NCI-H2196 (cell line): ENCODE data around the gene ATP8A1.

Experiments
- DNase-seq: peaks from one replicate; lab custom pipeline; 2025; ENCODE audit not compliant: unreplicated experiment; lab: John Stamatoyannopoulos, UW

ATP8A1 gene

DNA sequence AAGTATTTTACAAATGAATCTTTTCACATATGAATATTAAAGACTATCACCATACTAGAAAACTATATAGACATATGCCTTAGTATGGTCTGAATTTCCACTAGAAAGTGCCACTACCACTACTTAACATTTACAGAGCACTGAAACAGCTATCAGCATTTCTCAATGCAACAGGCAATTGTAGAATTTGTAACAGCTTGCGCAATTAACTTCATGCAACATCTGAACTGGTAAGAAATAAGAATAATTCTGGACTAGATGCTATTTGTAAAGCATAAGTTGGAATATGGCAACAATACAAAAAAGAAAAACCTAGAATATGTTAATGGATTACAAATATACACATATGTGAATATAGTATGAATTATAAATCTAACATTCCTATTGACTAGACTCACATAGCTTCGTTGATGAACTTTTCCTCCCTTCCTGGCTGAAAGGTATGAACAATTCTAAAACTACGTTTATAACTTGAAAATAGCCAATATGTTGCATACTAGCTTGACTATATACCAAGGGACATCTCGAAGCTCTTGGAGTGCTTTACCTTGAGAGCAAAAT is 82.0 kb downstream of the ATP8A1 start:
- no peak for DNase-seq

DNA sequence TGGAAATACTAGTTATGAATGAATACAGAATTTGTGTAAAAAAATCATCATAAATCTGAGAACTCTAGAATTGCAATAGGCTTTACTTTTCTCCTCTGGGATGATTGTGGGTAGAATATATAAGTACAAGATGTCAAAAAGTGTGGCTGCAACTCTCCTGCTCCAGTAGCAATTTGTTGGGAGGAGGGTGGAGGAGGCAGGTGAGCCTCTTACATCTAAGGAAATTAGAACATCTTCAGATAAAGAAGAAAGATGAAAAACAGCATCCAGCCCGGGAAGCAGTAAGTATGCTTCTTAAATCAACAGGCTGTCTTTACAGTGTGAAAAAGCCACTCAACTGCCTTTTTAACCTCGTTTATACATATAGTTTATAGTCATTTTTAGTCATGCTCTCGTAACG is 83.7 kb downstream of the ATP8A1 start:
- DNase-seq = no peak

DNA sequence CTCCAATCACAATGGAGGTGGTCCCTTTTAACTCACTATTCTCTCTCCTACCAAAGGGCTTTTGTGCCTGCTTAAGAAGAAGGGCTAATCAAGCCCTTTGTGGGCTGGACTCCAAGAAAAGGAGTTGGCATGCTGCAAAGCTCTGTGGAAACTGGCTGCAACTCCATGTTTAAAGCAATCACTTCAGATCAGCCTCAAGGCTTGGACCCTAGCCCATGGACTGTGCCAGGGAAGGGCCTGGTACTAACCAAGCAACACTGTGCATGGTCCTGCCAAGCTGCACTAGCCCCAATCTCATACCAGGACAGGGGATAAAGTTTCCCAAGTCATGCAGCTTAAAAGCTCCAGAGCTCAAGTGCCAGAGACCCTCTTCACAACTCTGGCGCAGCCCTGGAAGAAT is 86.7 kb downstream of the ATP8A1 start:
- no peak for DNase-seq

- peak; percentile 46 for DNase-seq
These were observed 88.2 kb downstream of the ATP8A1 start for GRCh38 chr4:42568610-42569207.

DNA sequence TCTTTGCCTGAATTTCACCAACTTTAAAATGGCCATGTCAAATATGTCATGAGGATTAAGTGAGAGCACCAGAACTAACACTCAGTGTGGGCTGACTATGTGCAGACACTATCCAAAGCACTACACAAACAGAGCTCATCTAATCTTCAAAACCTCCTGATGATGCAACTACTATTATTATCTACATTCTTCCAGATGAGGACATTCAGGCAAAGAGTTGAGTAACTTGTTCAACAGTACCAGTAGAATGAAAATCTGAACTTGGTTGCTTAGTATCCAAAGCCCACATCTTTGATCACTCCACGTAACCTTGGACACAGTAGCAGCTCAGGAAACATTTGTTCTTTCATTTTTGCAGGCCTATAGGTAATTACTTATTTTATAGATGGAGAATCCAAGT is 90.1 kb downstream of the ATP8A1 start:
- DNase-seq = no peak

GRCh38 chr4:42562016-42562415 is 94.9 kb downstream of the ATP8A1 start:
- no peak for DNase-seq

DNA sequence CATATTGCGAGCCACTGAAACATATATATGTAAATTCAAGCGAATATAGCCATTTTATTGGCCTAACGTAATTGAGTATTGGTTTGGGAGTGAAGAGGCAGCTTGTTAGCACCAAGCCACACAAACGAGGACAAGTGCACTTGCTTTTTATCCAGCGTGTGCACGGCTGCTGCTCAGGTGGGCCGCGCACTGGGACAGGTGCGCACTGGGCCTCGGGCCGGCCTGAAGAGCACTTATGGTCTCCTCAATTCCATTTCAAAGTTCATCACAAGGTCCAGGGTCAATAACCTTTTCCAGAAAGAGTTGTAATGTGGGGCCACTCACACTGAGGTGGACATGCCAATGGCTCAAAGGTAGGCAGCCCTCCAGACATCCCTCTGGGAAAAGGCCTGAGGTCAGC is 95.9 kb downstream of the ATP8A1 start:
- no peak for DNase-seq

DNA sequence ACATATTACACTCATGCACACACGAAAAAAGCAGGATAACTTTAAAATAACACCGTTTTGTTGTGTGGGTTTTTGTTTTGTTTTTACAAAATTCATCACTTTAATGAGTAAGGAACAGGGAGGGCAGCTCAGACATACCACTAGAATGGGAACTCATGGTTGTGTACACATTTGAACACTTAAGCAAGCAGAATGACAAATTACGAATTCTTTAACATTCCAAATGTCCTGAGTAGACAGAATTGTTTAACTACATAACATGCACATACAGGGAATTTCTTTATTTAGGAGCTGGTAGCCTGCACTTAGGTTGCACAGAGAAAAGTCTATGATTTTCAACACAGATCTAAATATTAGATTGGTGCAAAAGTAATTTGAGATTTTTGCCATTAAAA is 96.4 kb downstream of the ATP8A1 start:
- no peak for DNase-seq

- no peak for DNase-seq
These were observed 98.7 kb downstream of the ATP8A1 start for GRCh38 chr4:42558156-42558555.

DNA sequence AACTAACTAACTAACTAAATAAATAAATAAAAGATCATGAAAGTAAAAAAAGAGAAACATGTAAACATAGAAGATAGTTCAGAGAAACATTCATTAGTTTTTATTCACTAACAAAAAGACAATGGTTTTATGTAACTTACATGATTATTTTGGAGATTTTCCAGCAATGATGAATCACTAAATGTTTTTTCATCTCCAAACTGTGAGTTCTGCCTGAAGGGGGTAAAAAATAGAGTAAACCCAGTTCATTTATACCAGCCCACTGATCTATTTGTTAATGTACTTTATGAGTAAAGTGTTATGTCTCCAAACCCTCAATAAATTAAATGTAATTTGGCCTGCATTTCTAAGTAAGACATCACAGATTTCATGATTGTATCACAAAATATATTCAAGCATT is 101.1 kb downstream of the ATP8A1 start:
- no peak for DNase-seq

- no peak for DNase-seq
These were observed 102.8 kb downstream of the ATP8A1 start for GRCh38 chr4:42554072-42554471.

DNA sequence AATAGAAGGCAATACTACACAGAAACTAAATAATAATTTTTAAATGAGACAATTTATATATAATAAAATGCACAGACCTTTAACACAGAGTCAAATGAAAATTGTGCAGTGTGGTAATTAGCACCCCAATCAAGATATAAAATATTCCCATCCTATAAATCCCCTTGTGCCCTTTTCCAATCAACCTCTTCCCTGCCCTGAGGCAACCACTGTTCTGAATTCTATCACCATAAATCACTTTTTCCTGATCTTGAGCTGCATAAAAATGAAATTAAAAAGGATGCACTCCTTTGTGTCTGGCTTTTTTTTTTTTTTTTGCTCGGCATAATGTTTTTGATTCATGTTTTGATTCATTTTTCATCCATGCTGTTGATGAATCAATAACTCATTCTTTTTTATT is 107.0 kb downstream of the ATP8A1 start:
- no peak for DNase-seq

- DNase-seq = no peak
These were observed 109.1 kb downstream of the ATP8A1 start for GRCh38 chr4:42547805-42548204.

DNA sequence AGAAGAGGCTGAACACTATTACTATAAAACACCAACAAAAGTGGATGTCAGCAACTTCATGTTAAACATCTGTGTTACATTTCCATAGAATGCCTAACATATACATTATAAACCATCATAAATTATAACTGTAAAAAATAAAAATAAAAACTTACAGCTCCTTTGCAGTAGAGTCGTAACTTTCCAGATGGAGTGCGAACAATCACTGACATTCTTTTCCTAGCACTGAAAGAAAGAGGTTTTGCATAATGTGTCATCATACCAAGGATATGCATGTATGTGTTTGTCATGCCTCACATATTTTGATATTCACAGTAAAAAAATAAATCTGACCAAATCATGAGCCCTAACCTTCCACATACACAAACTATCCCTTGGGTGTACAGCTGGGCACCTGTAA is 113.1 kb downstream of the ATP8A1 start:
- no peak for DNase-seq

- no peak for DNase-seq
These were observed 113.8 kb downstream of the ATP8A1 start for GRCh38 chr4:42543126-42543525.

DNA sequence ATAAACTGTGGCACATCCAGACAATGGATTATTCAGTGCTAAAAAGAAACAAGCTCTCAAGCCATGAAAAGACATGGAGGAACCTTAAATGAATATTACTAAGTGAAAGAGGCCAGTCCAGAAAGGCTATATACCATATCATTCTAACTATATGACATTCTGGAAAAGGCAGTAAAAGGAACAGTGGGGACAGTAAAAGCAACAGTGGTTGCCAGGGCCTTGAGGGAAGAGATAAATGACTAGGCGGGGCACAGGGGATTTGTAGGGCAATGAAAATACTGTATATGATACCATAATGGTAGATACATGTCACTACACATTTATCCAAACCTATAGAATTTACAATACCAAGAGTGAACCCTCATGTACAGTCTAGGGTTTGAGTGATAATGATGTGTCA is 115.3 kb downstream of the ATP8A1 start:
- no peak for DNase-seq

GRCh38 chr4:42533042-42533441 is 123.9 kb downstream of the ATP8A1 start:
- no peak for DNase-seq

DNA sequence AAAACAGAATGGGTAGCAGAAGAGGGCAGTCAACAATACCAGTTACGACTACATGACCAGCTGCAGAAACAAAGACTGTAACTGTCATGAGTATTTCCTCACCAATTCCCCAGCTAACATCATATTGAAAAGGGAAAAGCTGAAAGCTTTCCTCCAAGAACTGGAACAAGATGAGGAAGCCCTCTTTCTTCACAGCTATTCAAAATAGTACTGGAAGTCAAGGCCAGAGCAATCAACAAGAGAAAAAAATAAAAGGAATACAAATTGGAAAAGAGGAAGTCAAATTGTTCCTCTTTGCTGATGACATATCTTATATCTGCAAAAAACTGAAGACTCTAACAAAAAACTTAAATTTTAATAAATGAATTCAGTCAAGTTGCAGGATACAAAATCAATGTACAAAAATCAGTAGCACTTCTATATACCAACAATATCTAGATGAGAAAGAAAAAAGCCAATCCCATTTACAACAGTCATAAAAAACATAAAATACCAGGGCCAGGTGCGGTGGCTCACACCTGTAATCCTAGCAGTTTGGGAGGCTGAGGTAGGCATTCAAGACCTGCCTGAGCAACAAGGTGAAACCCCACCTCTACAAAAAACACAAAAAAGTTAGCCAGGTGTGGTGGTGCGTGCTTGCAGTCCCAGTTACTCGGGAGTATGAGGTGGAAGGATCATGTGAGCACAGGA is 125.4 kb downstream of the ATP8A1 start:
- DNase-seq = no peak

GRCh38 chr4:42523066-42523718 is 133.7 kb downstream of the ATP8A1 start:
- DNase-seq = no peak

GRCh38 chr4:42519803-42520417 is 137.0 kb downstream of the ATP8A1 start:
- peak; percentile 57 for DNase-seq

GRCh38 chr4:42515156-42515884 is 141.6 kb downstream of the ATP8A1 start:
- DNase-seq = no peak
